CD4-positive, alpha-beta T cell treated with Interleukin-12 subunit alpha and Interleukin-12 subunit beta, for 1 hour (primary cell): ENCODE results near the gene ZNF611.

Source experiments
- DNase-seq: peaks from one replicate; pipeline ENCODE4 v3.0.0-alpha.2; 2020

ZNF611 gene

DNA sequence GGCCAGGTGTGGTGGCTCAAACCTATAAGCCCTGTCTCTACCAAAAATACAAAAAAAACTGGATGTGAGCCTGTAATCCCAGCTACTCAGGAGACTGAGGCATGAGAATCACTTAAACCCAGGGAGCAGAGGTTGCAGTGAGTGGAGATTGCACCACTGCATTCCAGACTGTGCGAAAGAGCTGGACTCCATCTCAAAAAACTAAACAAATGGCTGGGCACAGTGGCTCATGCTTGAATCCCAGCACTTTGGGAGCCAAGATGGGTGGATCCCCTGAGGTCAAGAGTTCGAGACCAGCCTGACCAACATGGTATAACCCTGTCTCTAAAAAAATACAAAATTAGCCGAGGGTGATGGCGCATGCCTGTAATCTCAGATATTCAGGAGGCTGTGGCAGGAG is 61.8 kb downstream of the ZNF611 start:
- no peak for DNase-seq

- no peak for DNase-seq
Observed at GRCh38 chr19:52670046-52670445, 64.8 kb downstream of the ZNF611 start.

DNA sequence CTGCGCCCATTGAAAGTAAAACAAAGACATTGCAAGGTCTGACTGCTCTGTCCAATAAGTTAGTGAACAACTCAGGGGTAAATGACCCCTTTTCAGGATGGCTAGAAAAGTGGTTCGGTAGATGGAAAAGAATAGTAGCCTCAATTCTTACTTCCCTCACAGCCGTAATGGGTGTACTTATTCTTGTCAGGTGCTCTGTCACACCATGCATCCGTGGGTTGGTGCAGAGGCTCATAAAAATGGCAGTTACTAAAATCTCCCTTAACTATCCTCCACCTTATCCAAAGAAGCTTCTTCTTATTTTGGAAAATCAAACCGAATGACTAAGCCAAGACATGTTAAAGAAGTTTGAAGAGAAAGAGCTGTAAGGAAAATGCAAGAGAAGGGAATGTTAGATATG is 65.3 kb downstream of the ZNF611 start:
- DNase-seq: no peak

DNA sequence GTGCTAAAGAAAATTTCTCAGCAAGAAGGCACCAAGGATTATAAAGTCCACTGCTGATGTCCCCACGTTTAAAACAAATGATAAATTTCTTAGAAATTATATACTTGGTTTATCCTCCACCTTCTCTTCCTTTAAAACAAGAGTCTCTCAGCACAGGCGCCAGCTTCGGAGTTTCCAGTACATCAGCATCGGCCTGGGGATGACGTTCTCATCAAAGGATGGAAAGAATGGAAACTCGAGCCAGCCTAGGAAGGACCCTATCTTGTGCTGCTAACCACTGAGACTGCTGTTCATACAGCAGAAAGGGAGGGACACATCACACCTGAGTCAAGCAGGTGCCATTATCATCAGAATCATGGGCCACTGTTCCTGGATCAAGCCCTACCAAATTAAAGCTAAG is 66.9 kb downstream of the ZNF611 start:
- DNase-seq: no peak

DNA sequence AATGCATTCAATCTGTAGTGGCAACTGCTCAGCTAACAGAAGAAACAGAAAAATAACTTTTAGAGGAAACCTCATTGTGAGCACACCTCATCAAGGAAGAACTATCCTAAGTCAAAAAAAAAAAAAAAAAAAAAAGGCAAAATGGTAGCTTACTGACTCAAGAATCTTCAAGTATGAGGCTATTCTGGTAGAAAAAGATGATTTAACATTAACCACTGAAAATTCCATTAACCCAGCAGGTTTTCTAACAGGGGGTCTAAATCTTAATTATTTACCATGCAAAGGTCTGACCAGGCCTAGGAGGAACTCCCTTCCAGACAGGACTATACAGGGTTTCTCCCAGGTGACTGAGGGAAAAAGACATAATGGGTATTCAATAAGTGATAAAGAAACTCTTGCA is 68.3 kb downstream of the ZNF611 start:
- no peak for DNase-seq

- no peak for DNase-seq
Observed at GRCh38 chr19:52665529-52665928, 69.3 kb downstream of the ZNF611 start.

DNA sequence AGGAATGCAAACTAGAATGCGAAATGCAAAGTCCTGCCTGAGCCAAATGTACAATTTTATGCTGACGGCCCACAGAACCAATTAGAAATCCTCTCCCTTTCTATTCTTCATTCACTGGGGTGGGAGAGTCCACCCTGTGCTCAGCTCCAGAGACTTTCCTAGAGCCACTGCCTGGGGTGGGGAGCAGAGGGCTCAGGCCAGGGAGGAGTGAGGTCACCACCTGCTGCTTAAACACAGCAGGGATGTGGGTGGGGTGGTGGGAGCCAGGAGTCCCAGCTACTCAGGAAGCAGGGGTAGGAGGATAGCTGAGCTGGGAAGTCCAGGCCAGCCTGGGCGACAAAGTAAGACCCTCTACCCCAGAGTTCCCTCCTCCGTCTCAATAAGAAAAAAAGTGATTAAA is 69.8 kb downstream of the ZNF611 start:
- DNase-seq: no peak

DNA sequence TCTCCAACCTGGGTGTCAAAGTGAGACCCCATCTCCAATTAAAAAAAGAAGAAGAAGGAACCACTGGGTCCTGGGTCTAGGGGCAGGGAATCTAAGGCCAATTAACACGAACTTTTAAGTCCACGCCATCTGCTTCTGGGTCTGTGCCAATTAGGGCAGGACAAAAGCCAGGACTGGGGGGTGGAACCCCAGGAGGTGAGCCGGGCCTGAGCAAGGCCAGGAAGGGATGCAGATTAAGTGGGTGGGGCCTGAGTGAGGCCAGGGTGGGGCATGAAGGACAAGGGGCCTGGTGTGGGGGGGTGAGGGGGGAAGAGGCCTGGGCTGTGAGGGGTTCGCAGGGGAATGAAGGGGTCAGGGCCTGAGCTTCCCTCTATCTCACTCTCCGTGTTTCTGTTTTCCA is 70.4 kb downstream of the ZNF611 start:
- no peak for DNase-seq

DNA sequence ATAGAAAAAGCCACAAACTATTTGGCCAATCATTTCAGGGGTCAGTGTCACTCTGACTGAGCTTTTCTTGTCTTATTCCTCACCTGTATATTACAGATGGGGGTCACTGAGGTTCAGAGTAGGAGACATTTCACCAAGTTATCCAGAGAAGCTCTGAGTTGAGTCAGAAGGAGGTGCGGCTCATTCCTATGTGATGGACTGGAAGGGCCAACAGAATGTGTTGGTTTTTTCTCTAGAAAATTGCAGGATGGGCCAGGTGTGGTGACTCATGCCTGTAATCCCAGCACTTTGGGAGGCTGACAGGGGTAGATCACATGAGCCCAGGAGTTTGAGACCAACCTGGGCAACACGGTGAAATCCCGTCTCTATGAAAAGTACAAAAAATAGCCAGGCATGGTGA is 72.2 kb downstream of the ZNF611 start:
- no peak for DNase-seq

DNA sequence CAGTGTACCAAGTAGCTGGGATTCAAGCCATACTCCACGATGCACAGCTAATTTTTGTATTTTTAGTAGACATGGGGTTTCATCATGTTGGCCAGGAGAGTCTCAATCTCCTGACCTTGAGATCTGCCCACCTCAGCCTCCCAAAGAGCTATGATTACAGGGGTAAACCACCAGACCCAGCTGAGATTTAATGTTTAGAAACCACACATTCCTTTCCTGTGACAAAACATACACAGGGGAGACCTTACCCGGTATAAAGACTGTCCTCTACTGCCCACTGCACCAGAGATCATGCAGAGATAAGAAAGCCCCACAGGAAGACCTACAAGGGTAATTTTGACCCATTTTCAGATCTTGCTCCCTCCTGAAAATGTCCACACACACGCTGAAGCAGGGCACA is 73.9 kb downstream of the ZNF611 start:
- no peak for DNase-seq

DNA sequence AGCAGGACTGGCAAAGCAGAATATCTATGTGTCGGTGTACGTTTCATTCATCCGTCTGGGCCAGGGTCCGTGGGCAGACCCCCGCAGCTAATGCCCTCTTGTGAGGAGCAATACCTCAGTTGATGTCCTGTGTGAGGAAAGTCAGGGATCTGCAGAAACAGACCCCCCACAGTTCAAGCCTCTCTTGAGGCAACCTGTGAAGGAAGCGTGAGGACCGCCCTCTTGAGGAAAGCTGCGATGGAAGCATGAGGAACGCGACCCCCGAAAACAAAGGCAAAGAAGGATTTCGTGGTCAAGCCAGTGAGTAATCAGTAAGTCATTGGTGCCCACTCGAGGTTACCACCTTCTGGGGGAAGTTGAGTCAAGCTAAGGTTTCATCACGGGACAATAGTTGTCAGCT is 75.8 kb downstream of the ZNF611 start:
- DNase-seq: no peak

DNA sequence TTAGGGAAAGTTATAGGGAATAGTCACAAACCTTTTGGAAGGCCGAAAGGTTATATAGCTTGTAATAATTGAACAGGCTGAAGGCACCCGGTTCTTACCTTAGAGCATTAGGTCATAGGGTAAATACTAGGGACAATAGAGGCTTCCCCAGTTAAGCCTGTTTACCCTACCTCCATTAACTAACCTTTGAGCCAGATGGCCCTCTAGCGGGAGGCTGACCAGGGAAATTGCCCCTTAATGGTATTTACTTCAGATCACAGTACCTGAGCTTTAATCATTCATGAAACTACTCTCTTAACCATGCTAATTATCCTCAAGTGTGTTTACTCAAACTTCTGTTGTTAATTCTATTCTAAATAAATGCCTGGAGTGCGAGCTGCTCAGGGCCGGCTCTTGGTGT is 76.2 kb downstream of the ZNF611 start:
- no peak for DNase-seq

GRCh38 chr19:52653161-52653560 is 81.7 kb downstream of the ZNF611 start:
- no peak for DNase-seq
